Ishikawa (cell line): Measurements from ENCODE around the gene AFDN.

Experiments
- RAD21 ChIP-seq: IDR thresholded peaks from 2 replicates; pipeline ENCODE4 v1.6.1; 2012; ENCODE audit warnings: low read depth
- YY1 ChIP-seq: IDR thresholded peaks from 2 replicates; pipeline ENCODE4 v1.6.1; 2012; ENCODE audit warnings: low read depth

- TF ChIP-seq YY1: no peak
- no peak for TF ChIP-seq RAD21
Measured at GRCh38 chr6:168012431-168013249, 185.9 kb downstream of the AFDN start.
